Astrocyte (in vitro differentiated cells and primary cell): ENCODE measurements around the gene YIF1B. TPM values are rescaled to one million over a fixed set of nuclear protein-coding genes. Genes with fewer than 3 reads are reported as not detected.
A peak's percentile ranks its signal among the peaks of the same experiment; 100 is the strongest.

Experiments
- DNase-seq: peaks from one replicate; pipeline ENCODE4 v3.0.0-alpha.2; 2010; ENCODE audit warnings: low read depth
- FAIRE-seq: peaks from 2 replicates; lab custom pipeline; 2011; peaks lifted over from hg19 to GRCh38; lab: Jason Lieb, UNC
- H2AFZ ChIP-seq: 2 replicates; pipeline ENCODE4 v1.6.0; 2012; ENCODE audit warnings: low read depth, low read length, inconsistent platforms
- H3K27ac ChIP-seq: 2 replicates; pipeline ENCODE4 v1.5.1; 2011; ENCODE audit warnings: low read depth, low read length, inconsistent platforms
- H3K27me3 ChIP-seq: 2 replicates; pipeline ENCODE4 v1.6.0; 2011; ENCODE audit warnings: low read length, inconsistent platforms; ENCODE audit not compliant: insufficient read depth
- H3K36me3 ChIP-seq: 2 replicates; pipeline ENCODE4 v1.5.1; 2011; ENCODE audit warnings: low read length, inconsistent platforms; ENCODE audit not compliant: insufficient read depth
- H3K4me1 ChIP-seq: 2 replicates; pipeline ENCODE4 v1.5.1; 2011; ENCODE audit warnings: low read length, inconsistent platforms; ENCODE audit not compliant: insufficient read depth
- H3K4me2 ChIP-seq: 2 replicates; pipeline ENCODE4 v1.6.0; 2012; ENCODE audit warnings: low read length, inconsistent platforms
- H3K4me3 ChIP-seq: 2 replicates; pipeline ENCODE4 v1.5.1; 2011; ENCODE audit warnings: low read depth, mild to moderate bottlenecking, low read length, inconsistent platforms; ENCODE audit not compliant: insufficient read depth
- H3K79me2 ChIP-seq: 2 replicates; pipeline ENCODE4 v1.6.0; 2012; ENCODE audit warnings: mild to moderate bottlenecking, low read length, inconsistent platforms; ENCODE audit not compliant: insufficient read depth
- H3K9ac ChIP-seq: 2 replicates; pipeline ENCODE4 v1.6.0; 2012; ENCODE audit warnings: mild to moderate bottlenecking, low read length, inconsistent platforms
- H3K9me3 ChIP-seq: 2 replicates; pipeline ENCODE4 v1.5.1; 2012; ENCODE audit warnings: low read depth, mild to moderate bottlenecking, low read length, inconsistent platforms; ENCODE audit not compliant: insufficient read depth
- H4K20me1 ChIP-seq: 2 replicates; pipeline ENCODE4 v1.6.0; 2012; ENCODE audit warnings: low read length, inconsistent platforms; ENCODE audit not compliant: insufficient read depth
- H3K27ac Mint-ChIP-seq: one replicate; pipeline ENCODE4 v1.8.0; 2021; ENCODE audit warnings: mild to moderate bottlenecking, mixed read lengths; ENCODE audit not compliant: unreplicated experiment
- H3K27me3 Mint-ChIP-seq: one replicate; pipeline ENCODE4 v1.8.0; 2021; ENCODE audit warnings: low read depth, mixed read lengths; ENCODE audit not compliant: unreplicated experiment
- H3K36me3 Mint-ChIP-seq: one replicate; pipeline ENCODE4 v1.8.0; 2021; ENCODE audit warnings: low read depth, mixed read lengths; ENCODE audit not compliant: unreplicated experiment
- H3K4me1 Mint-ChIP-seq: one replicate; pipeline ENCODE4 v1.8.0; 2021; ENCODE audit warnings: low read depth, mixed read lengths; ENCODE audit not compliant: unreplicated experiment
- H3K4me3 Mint-ChIP-seq: one replicate; pipeline ENCODE4 v1.8.0; 2021; ENCODE audit warnings: mild to moderate bottlenecking, moderate library complexity, mixed read lengths; ENCODE audit not compliant: unreplicated experiment
- H3K9me3 Mint-ChIP-seq: one replicate; pipeline ENCODE4 v1.8.0; 2021; ENCODE audit warnings: mild to moderate bottlenecking, mixed read lengths; ENCODE audit not compliant: unreplicated experiment
- CTCF ChIP-seq: IDR thresholded peaks from 2 replicates; pipeline ENCODE4 v1.5.1; 2011; ENCODE audit warnings: low read depth, mild to moderate bottlenecking, inconsistent platforms, low read length, moderate library complexity; ENCODE audit not compliant: insufficient read depth
- EZH2 ChIP-seq: IDR thresholded peaks from 2 replicates; pipeline ENCODE4 v1.6.1; 2012; ENCODE audit warnings: mild to moderate bottlenecking, low read length, inconsistent platforms; ENCODE audit not compliant: insufficient read depth
- total RNA-seq: library from RNA; stranded (reverse); gene quantifications from 2 replicates; pipeline ENCODE4 v1.2.1, GENCODE V29; 2021

Gene YIF1B
- total RNA-seq, 1 donor from 2014 or later, result 81.3 TPM

- H3K4me2 ChIP-seq, result peak overlapping the region; percentile 85
- Mint-ChIP-seq H3K4me1 (no peaks in the 10 kb centered on the region), H3K27me3 (peaks cover 38% of the 10 kb centered on the region), H3K27ac (no peak overlapping the region), H3K36me3 (no peaks in the 10 kb centered on the region), H3K4me3 (peak overlapping the region; percentile 85), H3K9me3 (no peaks in the 10 kb centered on the region)
- peak; percentile 29 for DNase-seq
- no peak overlapping the region for H3K9ac ChIP-seq
- no peak for TF ChIP-seq CTCF
- no peak for TF ChIP-seq EZH2
- no peak overlapping the region for H3K27ac ChIP-seq
- no peaks in the 10 kb centered on the region for H3K36me3 ChIP-seq
- H2AFZ ChIP-seq, result peak overlapping the region; percentile 87
- H3K9me3 ChIP-seq, result no peaks in the 10 kb centered on the region
- peaks cover 9% of the 10 kb centered on the region for H3K4me1 ChIP-seq
- H3K27me3 ChIP-seq, result peaks cover 23% of the 10 kb centered on the region
- no peak for FAIRE-seq
- no peaks in the 10 kb centered on the region for H4K20me1 ChIP-seq
- H3K79me2 ChIP-seq, result no peaks in the 10 kb centered on the region
- peak overlapping the region; percentile 65 for H3K4me3 ChIP-seq
Measured at GRCh38 chr19:38362076-38362945, 46.6 kb upstream of the YIF1B start.

GRCh38 chr19:38361633-38362075, 45.9 kb upstream of the YIF1B start:
- H3K27ac Mint-ChIP-seq, result no peak overlapping the region
- Histone ChIP-seq H3K27ac (no peak overlapping the region), H3K4me2 (peak overlapping the region; percentile 85), H3K36me3 (no peaks in the 10 kb centered on the region), H3K27me3 (peaks cover 25% of the 10 kb centered on the region), H3K4me3 (peak overlapping the region; percentile 65), H4K20me1 (no peaks in the 10 kb centered on the region), H3K4me1 (peaks cover 9% of the 10 kb centered on the region), H2AFZ (peak overlapping the region; percentile 94), H3K9ac (no peak overlapping the region), H3K79me2 (no peaks in the 10 kb centered on the region), H3K9me3 (no peaks in the 10 kb centered on the region)
- H3K4me1 Mint-ChIP-seq, result no peaks in the 10 kb centered on the region
- peak overlapping the region; percentile 85 for H3K4me3 Mint-ChIP-seq
- H3K9me3 Mint-ChIP-seq, result no peaks in the 10 kb centered on the region
- no peak for FAIRE-seq
- peaks cover 40% of the 10 kb centered on the region for H3K27me3 Mint-ChIP-seq
- DNase-seq, result peak; percentile 59
- no peaks in the 10 kb centered on the region for H3K36me3 Mint-ChIP-seq
- no peak for TF ChIP-seq CTCF
